ENCODE data around the gene ADSS2.

DNA sequence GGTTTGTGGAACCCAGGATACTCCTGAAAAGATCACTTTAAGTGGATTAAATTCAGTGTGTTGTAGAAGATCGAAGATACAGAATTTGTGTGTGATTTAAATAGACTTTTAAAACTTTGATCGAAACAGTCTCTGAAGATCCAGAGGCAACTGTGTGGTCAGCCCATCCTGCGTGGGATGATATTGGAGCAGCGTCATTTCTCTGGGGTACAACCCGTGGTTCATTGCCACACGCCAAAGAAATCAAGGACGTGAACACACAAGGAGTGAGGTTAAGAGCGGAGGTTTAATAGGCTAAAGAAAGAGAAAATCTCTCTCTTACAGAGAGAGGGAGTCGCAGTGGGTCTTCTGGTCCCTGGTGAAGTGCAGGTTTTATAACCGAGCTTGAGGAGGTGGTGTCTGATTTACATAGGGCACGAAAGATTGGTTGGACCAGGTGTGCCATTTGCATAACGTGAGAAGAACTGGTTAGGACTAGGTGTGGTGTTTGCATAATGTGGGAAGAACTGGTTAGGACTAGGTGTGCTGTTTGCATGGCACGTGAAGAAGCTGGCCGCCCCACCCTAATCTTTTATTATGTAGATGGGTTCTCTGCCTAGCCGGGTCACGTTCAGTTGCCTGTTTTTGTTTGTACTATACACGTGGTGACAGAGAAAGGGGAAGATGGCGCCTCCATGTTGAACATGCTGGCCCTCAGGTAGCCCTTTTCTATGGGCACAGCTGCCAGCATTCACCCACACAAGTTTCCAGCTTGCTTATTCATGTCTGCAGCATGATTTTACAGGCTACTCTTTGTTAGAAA, 82.3 kb downstream of the ADSS2 start:
- TF ChIP-seq, protein P1, sequence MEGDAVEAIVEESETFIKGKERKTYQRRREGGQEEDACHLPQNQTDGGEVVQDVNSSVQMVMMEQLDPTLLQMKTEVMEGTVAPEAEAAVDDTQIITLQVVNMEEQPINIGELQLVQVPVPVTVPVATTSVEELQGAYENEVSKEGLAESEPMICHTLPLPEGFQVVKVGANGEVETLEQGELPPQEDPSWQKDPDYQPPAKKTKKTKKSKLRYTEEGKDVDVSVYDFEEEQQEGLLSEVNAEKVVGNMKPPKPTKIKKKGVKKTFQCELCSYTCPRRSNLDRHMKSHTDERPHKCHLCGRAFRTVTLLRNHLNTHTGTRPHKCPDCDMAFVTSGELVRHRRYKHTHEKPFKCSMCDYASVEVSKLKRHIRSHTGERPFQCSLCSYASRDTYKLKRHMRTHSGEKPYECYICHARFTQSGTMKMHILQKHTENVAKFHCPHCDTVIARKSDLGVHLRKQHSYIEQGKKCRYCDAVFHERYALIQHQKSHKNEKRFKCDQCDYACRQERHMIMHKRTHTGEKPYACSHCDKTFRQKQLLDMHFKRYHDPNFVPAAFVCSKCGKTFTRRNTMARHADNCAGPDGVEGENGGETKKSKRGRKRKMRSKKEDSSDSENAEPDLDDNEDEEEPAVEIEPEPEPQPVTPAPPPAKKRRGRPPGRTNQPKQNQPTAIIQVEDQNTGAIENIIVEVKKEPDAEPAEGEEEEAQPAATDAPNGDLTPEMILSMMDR (IDR thresholded peaks at IDR 0.05; ENCODE audit: insufficient read depth, low read depth, low read length): no peak
- TF ChIP-seq EZH2 (IDR thresholded peaks at IDR 0.05; ENCODE audit: insufficient read depth, low read length): no peak

All from astrocyte (in vitro differentiated cells and primary cell).